ENCODE results near the gene WNK2.

The WNK2 gene

GRCh38 chr9:93295031-93295430, 111.1 kb downstream of the WNK2 start:
- no peak for DNase-seq (ENCODE audit: low read depth)

GRCh38 chr9:93295456-93296076, 111.6 kb downstream of the WNK2 start:
- no peak for DNase-seq (ENCODE audit: low read depth)

- DNase-seq (ENCODE audit: low read depth): no peak
Measured at GRCh38 chr9:93296889-93297480, 113.0 kb downstream of the WNK2 start.

- no peak for DNase-seq (ENCODE audit: low read depth)
Measured at GRCh38 chr9:93297659-93298497, 113.9 kb downstream of the WNK2 start.

DNA sequence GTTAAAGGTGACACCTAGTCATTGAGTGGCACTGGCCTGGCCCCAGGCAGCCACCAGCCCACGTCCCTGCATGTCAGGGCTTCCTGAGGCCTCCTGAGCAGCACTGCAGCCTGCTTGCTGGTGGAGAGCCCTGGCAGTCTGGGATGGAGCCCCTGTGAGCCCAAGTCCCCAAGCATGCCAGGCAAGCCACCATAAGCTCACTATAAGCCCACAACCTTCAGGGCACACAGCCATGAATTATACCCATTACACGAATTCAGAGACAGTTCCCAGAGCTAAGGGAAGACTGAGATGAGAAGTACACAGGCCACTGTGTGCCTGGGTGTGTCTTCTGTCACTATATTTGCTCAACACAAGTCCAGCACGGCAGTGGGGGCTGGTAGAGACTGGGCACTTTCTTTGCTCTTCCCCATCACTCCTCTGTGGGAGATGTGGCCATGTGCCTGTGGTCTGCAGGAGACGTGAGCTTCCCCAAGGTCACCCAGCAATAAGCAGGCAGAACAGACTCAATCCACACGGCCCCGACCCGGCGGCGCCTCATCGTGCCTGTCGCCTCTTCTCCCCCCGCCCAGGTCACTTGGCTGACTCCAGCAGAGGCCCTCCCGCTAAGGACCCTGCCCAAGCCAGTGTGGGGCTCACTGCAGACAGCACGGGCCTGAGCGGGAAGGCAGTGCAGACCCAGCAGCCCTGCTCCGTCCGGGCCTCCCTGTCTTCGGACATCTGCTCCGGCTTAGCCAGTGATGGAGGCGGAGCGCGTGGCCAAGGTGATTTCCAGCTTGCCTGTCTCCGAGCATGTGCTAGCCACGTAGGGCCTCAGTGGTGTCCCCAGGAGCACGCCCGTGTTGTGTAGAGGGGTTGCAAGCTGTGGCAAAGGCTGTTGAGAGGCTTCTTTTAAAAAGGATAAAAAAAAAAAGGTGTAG, 114.8 kb downstream of the WNK2 start:
- DNase-seq (ENCODE audit: low read depth): no peak

GRCh38 chr9:93299418-93300174, 115.7 kb downstream of the WNK2 start:
- no peak for DNase-seq (ENCODE audit: low read depth)

DNA sequence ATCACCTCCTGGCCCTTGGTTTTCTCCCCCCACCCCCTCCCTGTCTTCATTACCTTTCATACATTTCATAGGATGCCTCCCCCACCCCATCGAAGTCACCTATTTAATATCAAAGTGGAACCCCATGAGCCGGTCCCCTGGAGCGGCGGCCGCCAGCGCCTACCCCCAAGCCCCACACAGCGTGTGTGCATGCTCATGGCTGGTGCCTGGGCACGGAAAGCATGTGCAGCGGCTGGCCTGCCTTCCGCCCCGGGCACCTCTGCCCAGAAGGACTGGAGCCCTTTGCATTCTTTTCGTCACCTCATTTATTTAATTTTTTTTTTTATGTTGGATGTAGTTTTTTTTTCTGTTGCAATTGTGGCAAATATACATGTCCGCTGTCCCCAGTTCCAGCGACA, 116.2 kb downstream of the WNK2 start:
- no peak for DNase-seq (ENCODE audit: low read depth)

DNA sequence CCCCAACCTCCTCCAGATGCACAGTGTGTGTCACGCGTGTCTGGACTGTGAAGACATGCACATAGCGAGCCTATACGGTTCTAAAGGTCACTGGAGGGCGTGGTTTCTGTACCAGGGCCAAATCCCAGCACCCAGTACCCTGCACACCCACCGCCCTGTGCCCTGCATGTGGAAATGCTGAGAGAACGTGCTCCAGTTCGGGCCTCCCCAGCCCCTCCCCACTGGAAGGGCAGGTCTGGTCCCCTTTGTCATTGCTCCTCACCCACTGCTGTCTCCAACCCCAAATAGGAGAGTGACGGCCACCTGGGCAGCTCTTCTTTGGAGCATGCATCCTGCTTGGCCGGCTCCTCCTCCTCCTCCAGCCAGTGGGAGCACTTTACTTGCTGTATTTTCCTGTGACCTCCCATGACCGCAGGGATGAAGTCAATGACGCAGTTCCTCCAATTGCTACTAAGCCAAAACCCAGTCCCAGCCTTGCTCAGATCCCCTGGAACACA, 116.7 kb downstream of the WNK2 start:
- DNase-seq (ENCODE audit: low read depth): no peak

- DNase-seq (ENCODE audit: low read depth): no peak
Measured at GRCh38 chr9:93301291-93301811, 117.4 kb downstream of the WNK2 start.

DNA sequence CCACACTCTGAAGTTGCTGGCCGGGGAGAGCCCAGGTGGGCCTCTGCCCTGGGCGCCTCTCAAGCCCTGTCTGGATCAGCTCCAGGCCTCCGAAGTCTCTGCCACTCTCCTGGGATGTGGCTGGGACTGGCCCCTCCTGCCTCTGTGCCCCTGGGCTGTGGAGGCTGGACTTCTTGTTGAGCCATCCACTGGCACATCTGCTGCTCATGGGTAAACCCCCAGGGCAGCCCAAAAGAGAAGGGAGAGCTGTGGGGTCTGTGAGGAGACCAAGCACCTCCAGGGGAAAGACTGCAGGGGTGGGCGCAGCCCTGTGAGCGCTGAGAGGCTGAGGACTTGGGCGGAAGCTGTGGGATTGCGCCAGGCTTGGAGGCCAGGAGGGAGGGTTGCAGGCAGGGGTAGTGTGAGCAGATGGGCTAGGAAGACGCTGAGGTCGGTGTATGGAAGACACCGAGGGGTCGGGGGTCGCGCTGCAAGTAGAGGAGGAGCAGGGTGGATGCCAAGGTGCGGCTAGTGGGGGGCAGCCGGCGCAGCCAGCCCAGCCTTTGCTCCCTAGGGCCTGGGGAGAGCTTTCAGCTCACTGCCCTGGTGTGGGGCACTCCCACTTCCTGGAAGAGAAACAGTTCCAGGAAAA, 118.1 kb downstream of the WNK2 start:
- DNase-seq (ENCODE audit: low read depth): no peak

DNA sequence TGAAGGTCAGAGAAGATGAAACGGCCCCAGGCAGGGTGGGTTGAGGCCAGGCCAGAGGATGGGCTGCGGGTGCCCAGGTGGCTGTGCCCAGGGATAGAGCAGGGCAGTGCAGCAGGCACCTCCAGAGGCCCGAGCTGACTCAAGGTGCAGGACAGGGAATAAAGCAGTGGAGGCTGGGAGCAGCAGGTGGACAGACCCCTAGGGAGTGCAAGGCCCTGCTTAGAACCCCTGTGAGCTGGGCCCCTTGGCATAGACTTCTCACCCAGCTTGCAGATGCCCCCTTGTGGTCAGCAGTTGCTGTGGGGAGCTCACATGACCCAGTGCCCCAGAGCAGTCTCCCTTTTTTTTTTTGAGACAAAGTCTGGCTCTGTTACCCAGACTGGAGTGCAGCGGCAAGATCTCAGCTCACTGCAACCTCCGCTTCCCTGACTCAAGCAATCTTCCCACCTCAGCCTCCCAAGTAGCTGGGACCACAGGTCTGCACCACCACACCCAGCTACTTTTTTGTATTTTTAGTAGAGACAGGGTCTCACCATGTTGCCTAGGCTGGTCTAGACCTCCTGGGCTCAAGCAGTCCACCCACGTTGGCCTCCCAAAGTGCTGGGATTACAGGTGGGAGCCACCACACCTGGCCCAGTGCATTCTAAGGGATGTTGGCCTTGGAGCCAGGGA, 118.8 kb downstream of the WNK2 start:
- DNase-seq (ENCODE audit: low read depth): peak; percentile 44

DNA sequence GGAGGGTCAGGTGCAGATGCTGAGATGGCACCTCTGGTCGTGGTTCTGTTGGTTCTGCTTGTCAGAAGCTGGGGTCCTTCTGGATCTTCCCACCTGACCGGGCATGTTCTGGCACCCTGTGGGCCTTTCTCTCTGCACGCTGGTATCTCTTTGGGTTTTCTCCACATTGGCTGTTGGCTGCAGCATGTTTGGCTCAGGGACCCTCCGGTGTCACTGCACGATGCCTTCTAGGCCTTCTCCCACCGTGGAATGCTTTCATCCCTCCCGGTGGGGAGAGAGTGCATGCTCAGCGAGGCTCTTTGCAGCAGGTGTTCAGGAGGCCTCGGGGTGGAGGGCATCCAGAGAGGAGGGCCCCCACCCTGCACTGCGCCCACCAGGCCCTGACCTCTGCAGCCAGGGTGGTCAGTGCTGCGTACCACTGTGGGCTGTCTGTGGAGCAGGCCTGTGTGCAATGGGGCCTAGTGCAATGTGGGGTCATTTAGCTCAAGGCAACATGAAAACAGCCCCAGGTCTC, 119.4 kb downstream of the WNK2 start:
- no peak for DNase-seq (ENCODE audit: low read depth)

- DNase-seq (ENCODE audit: low read depth): no peak
Measured at GRCh38 chr9:93303806-93304573, 120.1 kb downstream of the WNK2 start.

- DNase-seq (ENCODE audit: low read depth): no peak
Measured at GRCh38 chr9:93304574-93305496, 120.9 kb downstream of the WNK2 start.

GRCh38 chr9:93305497-93306020, 121.6 kb downstream of the WNK2 start:
- no peak for DNase-seq (ENCODE audit: low read depth)

DNA sequence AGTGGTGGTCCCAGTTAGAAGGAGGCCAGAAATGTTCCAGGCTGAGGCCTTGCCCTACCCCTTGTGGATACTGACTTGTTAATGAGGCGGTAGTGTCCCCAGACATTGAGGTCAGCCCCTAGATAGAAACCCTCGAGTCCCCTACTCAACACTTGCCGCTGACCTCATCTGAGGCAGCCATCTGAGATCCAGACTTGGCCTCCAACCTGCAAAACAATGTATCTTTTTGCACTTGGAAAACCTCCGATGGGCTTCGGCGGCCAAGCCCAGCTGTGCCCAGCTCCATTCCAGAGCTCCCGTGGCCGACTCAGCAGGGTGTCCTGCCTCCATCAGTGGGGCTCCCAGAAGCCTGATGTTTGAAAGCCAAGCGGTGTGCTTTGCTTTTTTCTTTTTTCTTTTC, 122.1 kb downstream of the WNK2 start:
- no peak for DNase-seq (ENCODE audit: low read depth)

DNA sequence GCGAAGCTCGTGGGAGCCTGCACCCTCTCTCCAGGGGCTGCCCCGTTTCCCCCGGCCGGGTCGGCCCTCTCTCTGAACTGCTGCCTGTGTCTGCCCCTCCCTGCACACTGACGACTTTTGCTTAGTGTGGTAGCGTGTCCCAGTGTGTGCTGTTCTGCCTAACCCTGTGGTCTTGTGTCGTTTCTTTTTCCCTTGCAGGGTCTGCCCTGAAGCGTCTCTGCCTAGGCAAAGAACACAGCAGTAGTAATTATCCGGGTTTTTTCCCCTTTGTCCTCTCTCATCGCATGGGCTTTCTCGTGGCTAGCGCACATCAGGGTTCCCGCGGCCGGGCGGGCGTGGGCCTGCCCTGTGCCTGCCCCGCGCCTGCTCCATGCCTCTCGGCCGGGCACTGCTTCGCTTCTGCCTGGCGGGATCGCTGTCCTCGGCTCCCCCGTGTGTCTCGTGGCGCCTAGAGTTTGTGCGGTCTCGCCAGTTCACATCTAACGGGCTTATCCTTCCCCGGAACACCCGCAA, 122.7 kb downstream of the WNK2 start:
- no peak for DNase-seq (ENCODE audit: low read depth)

All from T follicular helper cell (primary cell).